ENCODE measurements around the gene DENND1B.

GRCh38 chr1:197787056-197787455, 11.8 kb upstream of the DENND1B start:
- no peak for TF ChIP-seq EZH2 (IDR thresholded peaks at IDR 0.05; ENCODE audit: insufficient read depth, poor library complexity, severe bottlenecking)
- no peak for TF ChIP-seq EZH2phosphoT487 (IDR thresholded peaks at IDR 0.05; ENCODE audit: insufficient read depth, low read depth)
